AG09319 (cell line): ENCODE data around the gene SH3GL3.

Source experiments
- DNase-seq: peaks from one replicate; pipeline ENCODE4 v3.0.0-alpha.2; 2010; ENCODE audit warnings: low read depth; ENCODE audit errors: extremely low read depth
- TF ChIP-seq, protein P1 (sequence below): IDR thresholded peaks from 2 replicates; pipeline ENCODE4 v1.5.1; 2011; ENCODE audit warnings: low read depth, mild to moderate bottlenecking, inconsistent platforms, low read length, moderate library complexity

The SH3GL3 gene

DNA sequence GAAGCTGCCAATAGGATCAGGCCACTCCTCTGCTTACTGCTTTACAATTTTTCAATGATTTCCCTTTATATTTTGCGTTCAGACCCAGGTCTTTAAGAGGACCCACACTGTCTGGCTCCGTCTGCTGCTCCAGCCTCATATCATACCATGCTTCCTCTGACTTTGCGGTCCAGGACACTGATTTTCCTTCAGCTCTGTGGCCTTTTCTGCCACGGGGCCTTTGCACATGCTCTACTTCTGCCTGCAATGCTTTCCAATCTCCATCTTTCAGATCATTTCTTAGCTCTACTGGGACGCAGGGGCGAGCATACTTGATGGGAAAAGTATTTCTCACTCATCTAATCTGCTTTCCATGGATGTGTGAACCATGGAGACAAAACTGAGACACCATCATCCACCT, 23.0 kb upstream of the SH3GL3 start:
- no peak for DNase-seq
- TF ChIP-seq, protein P1, sequence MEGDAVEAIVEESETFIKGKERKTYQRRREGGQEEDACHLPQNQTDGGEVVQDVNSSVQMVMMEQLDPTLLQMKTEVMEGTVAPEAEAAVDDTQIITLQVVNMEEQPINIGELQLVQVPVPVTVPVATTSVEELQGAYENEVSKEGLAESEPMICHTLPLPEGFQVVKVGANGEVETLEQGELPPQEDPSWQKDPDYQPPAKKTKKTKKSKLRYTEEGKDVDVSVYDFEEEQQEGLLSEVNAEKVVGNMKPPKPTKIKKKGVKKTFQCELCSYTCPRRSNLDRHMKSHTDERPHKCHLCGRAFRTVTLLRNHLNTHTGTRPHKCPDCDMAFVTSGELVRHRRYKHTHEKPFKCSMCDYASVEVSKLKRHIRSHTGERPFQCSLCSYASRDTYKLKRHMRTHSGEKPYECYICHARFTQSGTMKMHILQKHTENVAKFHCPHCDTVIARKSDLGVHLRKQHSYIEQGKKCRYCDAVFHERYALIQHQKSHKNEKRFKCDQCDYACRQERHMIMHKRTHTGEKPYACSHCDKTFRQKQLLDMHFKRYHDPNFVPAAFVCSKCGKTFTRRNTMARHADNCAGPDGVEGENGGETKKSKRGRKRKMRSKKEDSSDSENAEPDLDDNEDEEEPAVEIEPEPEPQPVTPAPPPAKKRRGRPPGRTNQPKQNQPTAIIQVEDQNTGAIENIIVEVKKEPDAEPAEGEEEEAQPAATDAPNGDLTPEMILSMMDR: no peak

DNA sequence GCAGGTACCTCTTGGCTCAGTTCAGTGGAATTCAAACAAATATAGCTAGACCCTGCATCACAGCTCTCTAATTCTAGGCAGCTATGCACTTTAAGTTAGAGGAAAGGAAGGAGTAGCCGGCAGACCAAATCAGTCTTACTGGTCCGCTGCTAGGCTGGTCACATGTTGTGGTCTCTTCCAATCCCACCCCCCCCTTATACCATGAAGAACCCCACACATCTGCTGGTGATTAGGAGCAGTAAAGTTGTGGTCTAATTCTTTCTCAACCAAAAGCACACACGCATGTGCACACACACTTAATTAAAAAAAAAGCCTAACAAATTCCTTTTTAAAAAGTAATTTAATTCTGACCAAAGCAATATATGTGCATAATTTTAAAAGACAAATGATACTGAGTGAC, 16.7 kb upstream of the SH3GL3 start:
- TF ChIP-seq, protein P1: no peak

DNA sequence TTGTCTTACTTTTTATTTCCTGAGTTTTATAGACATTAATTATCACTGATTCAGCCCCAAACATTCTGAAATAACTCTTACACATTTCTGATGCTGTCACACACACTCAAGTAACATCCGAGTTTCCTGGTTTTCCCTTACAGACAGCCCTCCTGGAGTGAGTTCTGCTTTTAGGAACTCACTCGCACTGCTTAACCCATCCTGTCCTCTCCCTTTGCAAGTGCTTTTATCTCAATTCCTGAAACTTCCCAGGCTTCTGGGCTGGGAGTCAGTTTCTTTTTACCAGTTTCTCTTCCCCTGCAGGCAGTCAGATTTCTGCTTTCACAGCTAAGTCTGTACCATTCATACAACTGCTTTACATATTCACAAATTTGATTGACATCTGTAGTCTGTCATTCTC, 15.6 kb upstream of the SH3GL3 start:
- no peak for DNase-seq
- TF ChIP-seq, protein P1: no peak

More for the DNA sequence above, 16.7 kb upstream of the SH3GL3 start:
- no peak for DNase-seq

DNA sequence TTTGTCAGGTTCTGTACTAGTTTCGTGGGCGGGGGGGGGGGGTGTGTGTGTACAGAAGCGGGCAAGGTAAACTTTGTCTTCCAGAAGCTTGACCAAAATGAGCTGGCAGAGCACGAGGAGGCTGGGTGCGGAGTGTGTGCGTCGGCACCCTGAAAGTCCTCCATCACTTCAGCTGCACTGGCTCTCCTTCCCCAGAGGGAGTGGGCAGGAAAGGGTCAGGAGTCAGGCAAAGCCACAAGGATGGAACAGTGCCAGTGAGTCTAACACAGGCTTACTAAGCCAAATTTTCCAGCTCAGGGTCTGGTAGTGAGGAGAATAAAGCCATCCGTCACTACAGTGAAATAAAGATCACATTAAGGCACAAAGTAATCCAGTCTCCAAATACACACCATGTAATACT, 11.9 kb upstream of the SH3GL3 start:
- DNase-seq: no peak
- TF ChIP-seq, protein P1: no peak

DNA sequence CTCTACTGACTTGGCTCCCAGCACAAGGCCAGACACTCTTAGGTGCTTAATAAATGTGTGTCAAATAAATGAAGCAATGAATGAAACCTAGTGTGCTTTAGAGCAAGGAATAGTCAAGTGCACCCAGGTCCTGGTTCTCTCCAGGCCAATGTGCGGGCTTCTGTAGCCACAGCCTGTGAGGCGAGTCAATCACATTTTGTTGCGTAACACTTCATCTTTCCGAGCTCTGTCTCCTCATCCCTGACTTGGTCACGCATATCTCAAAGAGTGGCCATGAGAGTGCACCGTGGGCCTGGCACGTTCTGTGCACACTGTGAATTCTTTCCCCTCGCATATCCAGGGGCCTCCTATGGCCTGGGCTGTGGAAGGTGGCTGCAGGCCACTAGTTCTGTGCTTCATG, 11.4 kb upstream of the SH3GL3 start:
- no peak for DNase-seq
- TF ChIP-seq, protein P1: no peak

DNA sequence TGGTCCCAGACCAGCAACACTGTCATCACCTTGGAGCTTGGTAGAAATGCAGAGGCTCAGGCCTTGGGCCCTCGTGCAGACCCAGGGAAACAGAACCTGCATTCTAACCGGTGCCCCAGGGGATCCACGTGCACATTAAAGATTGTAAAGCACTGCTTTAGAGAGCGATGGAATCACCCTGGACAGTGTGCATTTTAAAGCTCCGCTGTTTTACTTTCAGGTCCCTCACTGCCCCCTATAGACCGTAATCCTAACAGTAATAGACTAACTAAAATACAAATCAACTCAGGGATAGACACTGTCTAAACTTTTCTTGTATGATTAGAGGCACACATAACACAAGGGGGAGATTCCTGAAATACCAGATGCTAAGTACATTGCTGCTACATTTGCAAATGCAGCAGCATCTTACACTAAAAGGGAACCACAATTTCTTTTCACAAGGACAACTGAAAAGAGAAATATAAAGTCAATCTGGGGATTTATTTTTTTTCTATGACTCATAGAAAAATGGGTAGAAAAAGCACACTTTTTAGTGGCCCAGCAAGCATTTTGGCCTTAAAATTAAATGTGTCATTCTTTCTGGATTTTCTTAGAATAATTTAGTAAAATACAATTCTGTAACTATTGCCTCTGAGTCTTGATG, 10.5 kb upstream of the SH3GL3 start:
- no peak for DNase-seq
- TF ChIP-seq, protein P1: peak; percentile 62

DNA sequence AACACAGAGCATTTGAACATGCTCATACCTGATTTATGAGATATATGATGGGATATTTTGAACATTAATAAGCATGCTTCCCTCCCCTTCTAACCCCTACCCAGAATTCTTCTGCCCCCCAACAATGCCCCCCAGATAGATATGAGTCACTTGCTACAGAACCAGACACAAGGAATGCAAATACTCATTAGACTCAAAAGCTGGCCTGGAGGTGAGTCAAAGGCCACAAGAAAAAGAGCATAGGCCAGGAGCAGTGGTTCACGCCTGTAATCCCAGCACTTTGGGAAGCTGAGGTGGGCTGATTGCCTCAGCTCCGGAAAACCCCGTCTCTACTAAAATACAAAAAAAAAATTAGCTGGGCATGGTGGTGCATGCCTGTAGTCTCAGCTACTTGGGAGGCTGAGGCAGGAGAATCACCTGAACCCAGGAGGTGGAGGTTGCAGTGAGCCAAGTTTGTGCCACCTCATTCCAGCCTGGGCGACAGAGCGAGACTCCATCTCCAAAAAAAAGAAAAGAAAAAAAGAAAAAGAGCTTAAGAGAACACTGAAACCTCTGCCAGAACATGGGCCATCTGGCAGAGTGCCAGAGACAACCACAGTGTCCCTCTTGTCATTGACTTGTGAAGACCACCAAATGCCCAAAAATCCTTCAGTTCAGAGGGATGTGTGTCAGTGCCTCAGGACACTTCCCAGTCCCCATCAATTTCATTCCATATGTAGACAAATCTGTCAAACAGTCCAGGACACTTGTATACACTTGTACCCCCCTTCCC, 3.9 kb upstream of the SH3GL3 start:
- no peak for DNase-seq
- TF ChIP-seq, protein P1: no peak
